ENCODE results near the gene RIN3. TPM values are rescaled to one million over a fixed set of nuclear protein-coding genes. Genes with fewer than 3 reads are reported as not detected.

The RIN3 gene
- total and polyA plus RNA-seq, 10 of the 15 experiments (the other 5 are each of a cell fraction or from before 2014, with no cell fraction given) = 0.91 to 23.3 (median 6.3) TPM

GRCh38 chr14:92481811-92482555 is 31.6 kb upstream of the RIN3 start:
- SMC1A ChIA-PET (ENCODE audit: uncharacterized antibody, unreplicated experiment) = interaction anchor here (1.0 kb wide), 1 partner anchor 33 kb away, joined by 3 read pairs; no protein-coding TSS in a partner anchor
- no peak overlapping the region for H3K4me3 ChIP-seq
- RAD21 ChIA-PET (ENCODE audit: unreplicated experiment) = no interaction called here
- H3K4me2 ChIP-seq (ENCODE audit: control insufficient read depth, insufficient read depth) = no peak overlapping the region
- no peak for ATAC-seq
- in situ Hi-C loops (cut with MboI) (no loop called here), intact Hi-C loops (cut with micrococcal nuclease; ENCODE audit: unreplicated experiment) (no loop called here)
- H4K20me1 ChIP-seq (ENCODE audit: control insufficient read depth, insufficient read depth) = no peaks in the 10 kb centered on the region; the same call in 1 of the 2 replicates
- FAIRE-seq = no peak
- no peak for DNase-seq (ENCODE audit: low read depth, low spot score)
- CTCF ChIA-PET = no interaction called here
- H3K27ac ChIP-seq (ENCODE audit: control insufficient read depth, insufficient read depth) = no peak overlapping the region
- WGBS (ENCODE audit: insufficient coverage, insufficient replicate concordance, low lambda C conversion rate, missing lambda C conversion rate) = 36% methylated on average over 1 of the region's 1 CpG
- no peaks in the 10 kb centered on the region for H3K4me1 ChIP-seq (ENCODE audit: control insufficient read depth, insufficient read depth, low read length)
- H2AFZ ChIP-seq (ENCODE audit: control insufficient read depth, low read depth, low read length) = no peak overlapping the region
- no peaks in the 10 kb centered on the region for H3K79me2 ChIP-seq (ENCODE audit: control insufficient read depth, insufficient read depth, low read length)
- TF ChIP-seq, protein P1, sequence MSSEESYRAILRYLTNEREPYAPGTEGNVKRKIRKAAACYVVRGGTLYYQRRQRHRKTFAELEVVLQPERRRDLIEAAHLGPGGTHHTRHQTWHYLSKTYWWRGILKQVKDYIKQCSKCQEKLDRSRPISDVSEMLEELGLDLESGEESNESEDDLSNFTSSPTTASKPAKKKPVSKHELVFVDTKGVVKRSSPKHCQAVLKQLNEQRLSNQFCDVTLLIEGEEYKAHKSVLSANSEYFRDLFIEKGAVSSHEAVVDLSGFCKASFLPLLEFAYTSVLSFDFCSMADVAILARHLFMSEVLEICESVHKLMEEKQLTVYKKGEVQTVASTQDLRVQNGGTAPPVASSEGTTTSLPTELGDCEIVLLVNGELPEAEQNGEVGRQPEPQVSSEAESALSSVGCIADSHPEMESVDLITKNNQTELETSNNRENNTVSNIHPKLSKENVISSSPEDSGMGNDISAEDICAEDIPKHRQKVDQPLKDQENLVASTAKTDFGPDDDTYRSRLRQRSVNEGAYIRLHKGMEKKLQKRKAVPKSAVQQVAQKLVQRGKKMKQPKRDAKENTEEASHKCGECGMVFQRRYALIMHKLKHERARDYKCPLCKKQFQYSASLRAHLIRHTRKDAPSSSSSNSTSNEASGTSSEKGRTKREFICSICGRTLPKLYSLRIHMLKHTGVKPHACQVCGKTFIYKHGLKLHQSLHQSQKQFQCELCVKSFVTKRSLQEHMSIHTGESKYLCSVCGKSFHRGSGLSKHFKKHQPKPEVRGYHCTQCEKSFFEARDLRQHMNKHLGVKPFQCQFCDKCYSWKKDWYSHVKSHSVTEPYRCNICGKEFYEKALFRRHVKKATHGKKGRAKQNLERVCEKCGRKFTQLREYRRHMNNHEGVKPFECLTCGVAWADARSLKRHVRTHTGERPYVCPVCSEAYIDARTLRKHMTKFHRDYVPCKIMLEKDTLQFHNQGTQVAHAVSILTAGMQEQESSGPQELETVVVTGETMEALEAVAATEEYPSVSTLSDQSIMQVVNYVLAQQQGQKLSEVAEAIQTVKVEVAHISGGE (CRISPR knock-in tag; IDR thresholded peaks at IDR 0.05) = no peak
- BruUV-seq (replicated peaks) = no TSS peak
- POLR2A ChIA-PET = no interaction called here
- H3K9me3 ChIP-seq (replicated peaks; ENCODE audit: control insufficient read depth, insufficient read depth, low read length) = no peaks in the 10 kb centered on the region; the same call in 2 of the 3 replicates
- H3K9ac ChIP-seq (ENCODE audit: control insufficient read depth, insufficient read depth, low read length) = no peak overlapping the region
- H3K27me3 ChIP-seq (replicated peaks in 1 of 2; ENCODE audit: control insufficient read depth in 2 of 2, insufficient read depth in 2 of 2, low read length in 1 of 2) = no peaks in the 10 kb centered on the region; a peak in 1 of 4 replicates
- H3K36me3 ChIP-seq (ENCODE audit: control insufficient read depth in 2 of 2, insufficient read depth in 2 of 2, low read length in 1 of 2) = no peaks in the 10 kb centered on the region
